ENCODE results near the gene MAP1LC3A. TPM values are rescaled to one million over a fixed set of nuclear protein-coding genes. Genes with fewer than 3 reads are reported as not detected.

The MAP1LC3A gene
- total RNA-seq, 1 experiment from 2014 or later: 16.9 TPM

DNA sequence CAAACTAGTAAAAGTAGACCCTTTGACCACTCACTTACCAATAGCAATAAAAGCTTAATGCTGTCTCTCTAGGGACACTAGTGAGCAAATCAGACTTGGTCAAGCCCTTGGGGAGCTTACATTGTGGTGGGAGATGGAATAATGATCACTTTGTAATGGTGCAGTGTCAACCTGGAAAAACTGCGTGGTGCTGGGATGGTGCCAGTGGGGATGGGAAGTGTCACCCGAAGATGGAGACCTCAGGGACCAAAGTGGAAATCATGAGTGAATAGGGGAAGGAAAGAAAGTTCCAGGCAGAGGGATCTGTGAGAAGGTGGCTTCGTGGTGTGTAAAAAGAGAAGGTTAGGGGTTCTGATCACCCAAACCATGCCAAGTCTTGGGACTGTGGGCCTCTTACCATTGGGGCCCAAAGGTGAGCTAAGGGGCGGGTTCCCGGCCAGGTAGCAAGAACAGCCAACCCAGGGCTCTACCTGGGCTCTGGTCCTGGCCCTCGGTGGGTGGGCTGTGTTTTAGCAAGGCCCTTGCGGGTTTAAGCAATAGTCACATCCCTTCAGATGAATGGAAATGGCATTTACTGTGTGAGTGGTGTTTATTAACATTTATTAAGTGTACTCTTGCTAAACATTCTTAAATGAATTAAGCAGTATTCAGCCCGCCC lies 26.8 kb upstream of the MAP1LC3A start:
- Histone ChIP-seq H3K9me3 (ENCODE audit: low read depth, low read length, poor library complexity, severe bottlenecking) (no peaks in the 10 kb centered on the region), H3K27ac (ENCODE audit: low read depth, low read length, poor library complexity, severe bottlenecking) (no peak overlapping the region), H3K27me3 (replicated peaks; ENCODE audit: insufficient read depth, low read depth, low read length, poor library complexity) (no peaks in the 10 kb centered on the region), H3K36me3 (ENCODE audit: insufficient read depth, low read length, poor library complexity, severe bottlenecking) (peaks cover 64% of the 10 kb centered on the region), H3K4me1 (ENCODE audit: insufficient read depth, low read length, poor library complexity, severe bottlenecking) (no peaks in the 10 kb centered on the region), H3K4me3 (ENCODE audit: low read depth, low read length, poor library complexity, severe bottlenecking) (no peak overlapping the region)
- intact Hi-C loops (cut with micrococcal nuclease; ENCODE audit: unreplicated experiment): no loop called here
- no TSS peak for BruUV-seq (replicated peaks)
- TF ChIP-seq EZH2 (IDR thresholded peaks at IDR 0.05; ENCODE audit: borderline replicate concordance, low read depth, low read length, poor library complexity, severe bottlenecking) (no peak), CTCF (conservative IDR thresholded peaks at IDR 0.05; ENCODE audit: low read depth, low read length) (no peak)
- ChIA-PET CTCF (no interaction called here), POLR2A (ENCODE audit: low non-redundant PET) (no interaction called here)
- no peak for DNase-seq (ENCODE audit: low spot score)

- Histone ChIP-seq H3K27ac (ENCODE audit: low read depth, low read length, poor library complexity, severe bottlenecking) (no peak overlapping the region), H3K9me3 (ENCODE audit: low read depth, low read length, poor library complexity, severe bottlenecking) (no peaks in the 10 kb centered on the region), H3K4me3 (ENCODE audit: low read depth, low read length, poor library complexity, severe bottlenecking) (no peak overlapping the region), H3K36me3 (ENCODE audit: insufficient read depth, low read length, poor library complexity, severe bottlenecking) (peaks cover 61% of the 10 kb centered on the region), H3K27me3 (replicated peaks; ENCODE audit: insufficient read depth, low read depth, low read length, poor library complexity) (no peaks in the 10 kb centered on the region), H3K4me1 (ENCODE audit: insufficient read depth, low read length, poor library complexity, severe bottlenecking) (no peaks in the 10 kb centered on the region)
- DNase-seq (ENCODE audit: low spot score): no peak
- intact Hi-C loops (cut with micrococcal nuclease; ENCODE audit: unreplicated experiment): no loop called here
- CTCF ChIA-PET: no interaction called here
- POLR2A ChIA-PET (ENCODE audit: low non-redundant PET): no interaction called here
- no TSS peak for BruUV-seq (replicated peaks)
- no peak for TF ChIP-seq CTCF (conservative IDR thresholded peaks at IDR 0.05; ENCODE audit: low read depth, low read length)
- no peak for TF ChIP-seq EZH2 (IDR thresholded peaks at IDR 0.05; ENCODE audit: borderline replicate concordance, low read depth, low read length, poor library complexity, severe bottlenecking)
These were observed 26.2 kb upstream of the MAP1LC3A start for GRCh38 chr20:34532320-34532719.

- Histone ChIP-seq H3K4me1 (ENCODE audit: insufficient read depth, low read length, poor library complexity, severe bottlenecking) (no peaks in the 10 kb centered on the region), H3K27me3 (replicated peaks; ENCODE audit: insufficient read depth, low read depth, low read length, poor library complexity) (no peaks in the 10 kb centered on the region), H3K4me3 (ENCODE audit: low read depth, low read length, poor library complexity, severe bottlenecking) (no peak overlapping the region), H3K27ac (ENCODE audit: low read depth, low read length, poor library complexity, severe bottlenecking) (no peak overlapping the region), H3K36me3 (ENCODE audit: insufficient read depth, low read length, poor library complexity, severe bottlenecking) (peaks cover 61% of the 10 kb centered on the region), H3K9me3 (ENCODE audit: low read depth, low read length, poor library complexity, severe bottlenecking) (no peaks in the 10 kb centered on the region)
- DNase-seq (ENCODE audit: low spot score): no peak
- CTCF ChIA-PET: no interaction called here
- no TSS peak for BruUV-seq (replicated peaks)
- TF ChIP-seq EZH2 (IDR thresholded peaks at IDR 0.05; ENCODE audit: borderline replicate concordance, low read depth, low read length, poor library complexity, severe bottlenecking) (no peak), CTCF (conservative IDR thresholded peaks at IDR 0.05; ENCODE audit: low read depth, low read length) (no peak)
- POLR2A ChIA-PET (ENCODE audit: low non-redundant PET): no interaction called here
- intact Hi-C loops (cut with micrococcal nuclease; ENCODE audit: unreplicated experiment): no loop called here
These were observed 25.8 kb upstream of the MAP1LC3A start for GRCh38 chr20:34532756-34533155.
